SK-N-SH (cell line): Measurements from ENCODE around the gene DMRT2. TPM values are rescaled to one million over a fixed set of nuclear protein-coding genes. Genes with fewer than 3 reads are reported as not detected.

Source experiments
- CTCF ChIA-PET: fragments of 300-600, 350-600 bp; formaldehyde crosslinking; extraction: SDS; loops from one replicate; lab custom pipeline; 2021; lab: Yijun Ruan, JAX
- POLR2A ChIA-PET: fragments of 350-600 bp; sonication (Branson Sonifier 250); formaldehyde crosslinking; extraction: SDS; loops from one replicate; lab custom pipeline; 2020; ENCODE audit warnings: antibody characterized with exemption, inconsistent platforms; lab: Yijun Ruan, JAX
- DNase-seq: peaks from one replicate; pipeline ENCODE4 v3.0.0; 2012
- H2AFZ ChIP-seq: fragments of 200-600 bp; sonication (generic); 2 replicates; pipeline ENCODE4 v1.8.1; 2016; ENCODE audit warnings: antibody characterized with exemption, mild to moderate bottlenecking, low read depth
- H3F3A ChIP-seq: fragments of 200-600 bp; sonication (generic); replicated peaks from 2 replicates; pipeline ENCODE3; 2016; ENCODE audit warnings: antibody characterized with exemption, mild to moderate bottlenecking; ENCODE audit not compliant: insufficient read depth
- H3K27ac ChIP-seq, 2 experiments: fragments of 200-500 bp in 1 of 2; fragments of 200-600 bp in 1 of 2; sonication (Bioruptor generic) in 1 of 2; sonication (generic), shearing (Covaris generic) in 1 of 2; 2 replicates each; pipeline versions ENCODE4 v1.5.1 to v1.6.1; 2014 to 2016; ENCODE audit warnings: low read depth in 2 of 2, inconsistent platforms in 1 of 2, low read length in 1 of 2, mild to moderate bottlenecking in 1 of 2, mixed read lengths in 1 of 2
- H3K27me3 ChIP-seq: fragments of 200-600 bp; sonication (generic), shearing (Covaris generic); 2 replicates; pipeline ENCODE4 v1.6.1; 2016; ENCODE audit warnings: mixed run types; ENCODE audit not compliant: insufficient read depth
- H3K36me3 ChIP-seq, 2 experiments: fragments of 200-500 bp in 1 of 2; fragments of 200-600 bp in 1 of 2; sonication (Bioruptor generic) in 1 of 2; sonication (generic) in 1 of 2; replicated peaks in 1 of 2; 2 replicates each; pipeline versions ENCODE3 to v1.5.1; 2014 to 2016; ENCODE audit warnings: low read length in 1 of 2, mild to moderate bottlenecking in 1 of 2; ENCODE audit not compliant: insufficient read depth in 2 of 2, control insufficient read depth in 1 of 2
- H3K4me1 ChIP-seq, 2 experiments: fragments of 200-500 bp in 1 of 2; fragments of 200-600 bp in 1 of 2; sonication (Bioruptor generic) in 1 of 2; sonication (generic), shearing (Covaris generic) in 1 of 2; 2 replicates each; pipeline versions ENCODE4 v1.5.1 to v1.6.1; 2014 to 2016; ENCODE audit warnings: low read depth in 1 of 2, low read length in 1 of 2, mixed run types in 1 of 2; ENCODE audit not compliant: insufficient read depth in 2 of 2, control insufficient read depth in 1 of 2
- H3K4me2 ChIP-seq: fragments of 200-600 bp; sonication (generic), shearing (Covaris generic); 2 replicates; pipeline ENCODE4 v1.6.1; 2017; ENCODE audit warnings: mixed run types
- H3K4me3 ChIP-seq, 2 experiments: fragments of 200-500 bp in 1 of 2; fragments of 200-600 bp in 1 of 2; sonication (Bioruptor generic) in 1 of 2; sonication (generic), shearing (Covaris generic) in 1 of 2; 2 replicates each; pipeline versions ENCODE4 v1.5.1 to v1.8.1; 2014 to 2016; ENCODE audit warnings: low read depth in 2 of 2, inconsistent platforms in 1 of 2, low read length in 1 of 2, mild to moderate bottlenecking in 1 of 2, mixed read lengths in 1 of 2, moderate library complexity in 1 of 2
- H3K79me2 ChIP-seq: fragments of 200-600 bp; sonication (generic); 2 replicates; pipeline ENCODE4 v1.8.1; 2017; ENCODE audit warnings: mild to moderate bottlenecking; ENCODE audit not compliant: insufficient read depth
- H3K9ac ChIP-seq: fragments of 200-600 bp; sonication (generic); 2 replicates; pipeline ENCODE4 v1.6.1; 2017; ENCODE audit warnings: mixed run types
- H3K9me2 ChIP-seq: fragments of 200-600 bp; sonication (generic); 2 replicates; pipeline ENCODE4 v1.6.1; 2017; ENCODE audit warnings: mixed run types
- H3K9me3 ChIP-seq: fragments of 200-600 bp; sonication (generic); 2 replicates; pipeline ENCODE4 v1.6.1; 2017; ENCODE audit warnings: mixed run types, mild to moderate bottlenecking, moderate library complexity
- H4K20me1 ChIP-seq: fragments of 200-600 bp; sonication (generic); 2 replicates; pipeline ENCODE4 v1.6.1; 2017; ENCODE audit warnings: mild to moderate bottlenecking, mixed run types; ENCODE audit not compliant: insufficient read depth
- CTCF ChIP-seq: fragments of 200-600 bp; sonication (generic); IDR thresholded peaks from 2 replicates; pipeline ENCODE4 v1.6.1; 2017; ENCODE audit warnings: antibody characterized with exemption, mild to moderate bottlenecking, moderate library complexity
- ELF1 ChIP-seq: IDR thresholded peaks from 2 replicates; pipeline ENCODE4 v1.4.0; 2012
- FOSL2 ChIP-seq: IDR thresholded peaks from 2 replicates; pipeline ENCODE4 v1.4.0; 2012; ENCODE audit warnings: low read depth, mild to moderate bottlenecking, moderate library complexity, borderline replicate concordance
- FOXJ3 ChIP-seq: sonication (generic); formaldehyde crosslinking; IDR thresholded peaks from 2 replicates; pipeline ENCODE4 v1.5.1; 2020; ENCODE audit warnings: mild to moderate bottlenecking, missing genetic modification reagents
- FOXM1 ChIP-seq: IDR thresholded peaks from 2 replicates; pipeline ENCODE4 v1.4.0; 2012; ENCODE audit warnings: low read depth, mild to moderate bottlenecking
- GATA2 ChIP-seq: sonication (generic); formaldehyde crosslinking; IDR thresholded peaks from 2 replicates; pipeline ENCODE4 v1.5.0; 2020; ENCODE audit warnings: mild to moderate bottlenecking, missing genetic modification reagents
- JUND ChIP-seq: IDR thresholded peaks from 2 replicates; pipeline ENCODE4 v1.4.0; 2012
- MEF2A ChIP-seq: IDR thresholded peaks from 2 replicates; pipeline ENCODE4 v1.4.0; 2012; ENCODE audit warnings: low read depth, borderline replicate concordance
- NFIC ChIP-seq: IDR thresholded peaks from 2 replicates; pipeline ENCODE4 v1.4.0; 2012; ENCODE audit warnings: borderline replicate concordance
- RAD21 ChIP-seq: IDR thresholded peaks from 2 replicates; pipeline ENCODE4 v1.6.1; 2012; ENCODE audit warnings: mild to moderate bottlenecking, low read length
- RFX5 ChIP-seq: IDR thresholded peaks from 2 replicates; pipeline ENCODE4 v1.6.1; 2012; ENCODE audit warnings: mild to moderate bottlenecking, improper control_type of control experiment, low read length
- TAF1 ChIP-seq: IDR thresholded peaks from 2 replicates; pipeline ENCODE4 v1.6.1; 2012; ENCODE audit warnings: low read depth, mild to moderate bottlenecking, low read length, moderate library complexity, borderline replicate concordance
- TEAD4 ChIP-seq: IDR thresholded peaks from 2 replicates; pipeline ENCODE4 v1.4.0; 2012; ENCODE audit warnings: mild to moderate bottlenecking, borderline replicate concordance; ENCODE audit not compliant: insufficient read depth
- ZBTB33 ChIP-seq: IDR thresholded peaks from 2 replicates; pipeline ENCODE4 v1.4.0; 2012; ENCODE audit warnings: low read depth, borderline replicate concordance
- whole genome bisulfite sequencing: methylation state at CpG from one replicate; pipeline ENCODE4 v1.1.6; 2017; ENCODE audit warnings: low lambda C conversion rate; 5-methylcytosine and 5-hydroxymethylcytosine counted together
- polyA plus RNA-seq, 3 experiments: library from polyadenylated mRNA; depleted of rRNA; stranded (reverse); fragments of >200 nt; gene quantifications; 2 replicates each; pipeline ENCODE4 v1.2.3, GENCODE V29; 2012
- TF ChIP-seq, protein P1 (sequence below): IDR thresholded peaks from 2 replicates; pipeline ENCODE4 v1.4.0; 2012; ENCODE audit warnings: low read depth, borderline replicate concordance
- TF ChIP-seq, protein P2 (sequence below): fragments of 150-350 bp; IDR thresholded peaks from 2 replicates; pipeline ENCODE4 v1.6.1; 2016; ENCODE audit warnings: mild to moderate bottlenecking, low read depth, low read length

Gene DMRT2
- polyA plus RNA-seq, 1 of the 3 experiments (the other 2 are of a cell fraction): not detected

DNA sequence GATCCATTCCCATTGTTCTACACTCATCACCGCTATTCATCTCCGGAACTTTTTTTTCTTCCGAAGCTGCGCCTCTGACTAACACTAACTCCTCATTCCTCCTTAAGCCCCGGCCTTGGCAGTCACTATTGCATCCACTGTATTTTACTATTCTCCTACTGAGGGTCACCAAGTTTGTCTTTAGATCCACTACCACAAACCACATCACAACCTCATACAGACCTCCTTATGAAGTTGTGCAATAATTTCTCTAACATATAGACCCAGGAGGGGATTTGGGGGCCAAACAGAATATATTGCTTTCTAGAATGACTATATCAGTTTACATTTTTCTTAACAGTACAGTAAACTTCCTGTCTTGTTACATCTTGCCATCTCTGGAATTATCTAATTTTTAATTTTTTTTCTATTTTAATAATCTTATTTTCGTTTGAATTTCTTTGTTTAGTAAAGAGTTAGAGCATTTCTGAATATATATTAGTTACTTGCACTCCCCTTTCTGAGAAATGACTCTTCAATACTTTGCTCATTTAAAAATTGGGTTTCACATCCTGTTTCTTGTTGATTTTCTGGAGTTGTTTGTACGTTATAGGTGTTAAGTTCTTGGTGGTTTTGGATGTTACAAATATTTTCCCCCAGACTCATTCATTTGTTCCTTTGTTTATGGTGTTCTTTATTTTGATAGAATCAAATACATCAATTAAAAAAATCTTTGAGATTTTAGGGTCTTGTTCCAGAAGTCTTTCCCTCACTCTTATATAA lies 37.1 kb downstream of the DMRT2 start:
- DNase-seq: no peak
- H3K9me2 ChIP-seq: no peaks in the 10 kb centered on the region
- H3K79me2 ChIP-seq: no peaks in the 10 kb centered on the region
- H3F3A ChIP-seq: no peaks in the 10 kb centered on the region
- no peak overlapping the region for H3K4me3 ChIP-seq
- no peaks in the 10 kb centered on the region for H3K36me3 ChIP-seq
- H4K20me1 ChIP-seq: no peaks in the 10 kb centered on the region
- CTCF ChIA-PET: no interaction called here
- no peaks in the 10 kb centered on the region for H3K27me3 ChIP-seq
- WGBS: 7% methylated on average over 7 of the region's 7 CpGs
- TF ChIP-seq FOSL2 (no peak), RFX5 (no peak), RAD21 (no peak), JUND (no peak), ZBTB33 (no peak), CTCF (no peak), FOXM1 (no peak)
- TF ChIP-seq, protein P1, sequence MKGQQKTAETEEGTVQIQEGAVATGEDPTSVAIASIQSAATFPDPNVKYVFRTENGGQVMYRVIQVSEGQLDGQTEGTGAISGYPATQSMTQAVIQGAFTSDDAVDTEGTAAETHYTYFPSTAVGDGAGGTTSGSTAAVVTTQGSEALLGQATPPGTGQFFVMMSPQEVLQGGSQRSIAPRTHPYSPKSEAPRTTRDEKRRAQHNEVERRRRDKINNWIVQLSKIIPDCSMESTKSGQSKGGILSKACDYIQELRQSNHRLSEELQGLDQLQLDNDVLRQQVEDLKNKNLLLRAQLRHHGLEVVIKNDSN: no peak
- TF ChIP-seq, all 33 proteins: peak for 0
- H3K9me3 ChIP-seq: no peaks in the 10 kb centered on the region
- no peaks in the 10 kb centered on the region for H3K4me1 ChIP-seq
- POLR2A ChIA-PET: no interaction called here
- no peak overlapping the region for H3K27ac ChIP-seq
- no peak overlapping the region for H2AFZ ChIP-seq
- no peak overlapping the region for H3K4me2 ChIP-seq
- H3K9ac ChIP-seq: no peak overlapping the region

- 1% methylated on average over 3 of the region's 3 CpGs for WGBS
- no peaks in the 10 kb centered on the region for H3K27me3 ChIP-seq
- no peaks in the 10 kb centered on the region for H3K9me2 ChIP-seq
Measured at GRCh38 chr9:1094749-1095148, 44.6 kb downstream of the DMRT2 start.

More at GRCh38 chr9:1094749-1095148, 44.6 kb downstream of the DMRT2 start:
- H3K36me3 ChIP-seq: no peaks in the 10 kb centered on the region
- H3K4me3 ChIP-seq: no peak overlapping the region
- no peaks in the 10 kb centered on the region for H3K79me2 ChIP-seq
- TF ChIP-seq, protein P2, sequence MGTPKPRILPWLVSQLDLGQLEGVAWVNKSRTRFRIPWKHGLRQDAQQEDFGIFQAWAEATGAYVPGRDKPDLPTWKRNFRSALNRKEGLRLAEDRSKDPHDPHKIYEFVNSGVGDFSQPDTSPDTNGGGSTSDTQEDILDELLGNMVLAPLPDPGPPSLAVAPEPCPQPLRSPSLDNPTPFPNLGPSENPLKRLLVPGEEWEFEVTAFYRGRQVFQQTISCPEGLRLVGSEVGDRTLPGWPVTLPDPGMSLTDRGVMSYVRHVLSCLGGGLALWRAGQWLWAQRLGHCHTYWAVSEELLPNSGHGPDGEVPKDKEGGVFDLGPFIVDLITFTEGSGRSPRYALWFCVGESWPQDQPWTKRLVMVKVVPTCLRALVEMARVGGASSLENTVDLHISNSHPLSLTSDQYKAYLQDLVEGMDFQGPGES: no peak
- TF ChIP-seq ELF1 (no peak), GATA2 (CRISPR knock-in tag) (no peak), MEF2A (no peak), JUND (no peak), NFIC (no peak), FOXJ3 (no peak), TAF1 (no peak), TEAD4 (no peak)
- no peak for DNase-seq
- H2AFZ ChIP-seq: no peak overlapping the region
- no peak overlapping the region for H3K27ac ChIP-seq
- ChIA-PET POLR2A (no interaction called here), CTCF (no interaction called here)
- H3F3A ChIP-seq: no peaks in the 10 kb centered on the region
- no peak overlapping the region for H3K9ac ChIP-seq
- H3K9me3 ChIP-seq: no peaks in the 10 kb centered on the region
- H3K4me1 ChIP-seq: no peaks in the 10 kb centered on the region
- no peak overlapping the region for H3K4me2 ChIP-seq
- no peaks in the 10 kb centered on the region for H4K20me1 ChIP-seq
